ENCODE results near the gene CCDC14. TPM values are rescaled to one million over a fixed set of nuclear protein-coding genes. Genes with fewer than 3 reads are reported as not detected.

CCDC14 gene
- total RNA-seq, 1 experiment from 2014 or later, result 50.6 TPM

DNA sequence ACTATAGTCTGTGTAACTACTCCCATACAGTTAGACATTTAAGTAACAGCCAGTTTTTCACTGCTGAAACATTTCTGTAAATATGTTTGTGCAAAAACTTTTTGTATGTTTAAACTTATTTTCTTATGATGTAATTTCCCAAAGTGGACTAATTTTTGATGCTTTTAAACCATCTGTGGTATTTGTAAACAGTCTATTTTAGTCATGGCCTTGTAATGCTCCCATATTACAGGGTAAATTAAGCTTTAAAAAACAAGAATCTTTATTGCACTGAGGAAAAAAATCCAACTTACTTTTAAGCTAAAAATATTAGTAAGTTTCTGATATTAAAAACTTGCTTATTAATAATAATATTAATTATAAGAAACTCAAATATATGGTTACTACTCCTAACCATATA is 13.5 kb downstream of the CCDC14 start:
- TF ChIP-seq, protein P1, sequence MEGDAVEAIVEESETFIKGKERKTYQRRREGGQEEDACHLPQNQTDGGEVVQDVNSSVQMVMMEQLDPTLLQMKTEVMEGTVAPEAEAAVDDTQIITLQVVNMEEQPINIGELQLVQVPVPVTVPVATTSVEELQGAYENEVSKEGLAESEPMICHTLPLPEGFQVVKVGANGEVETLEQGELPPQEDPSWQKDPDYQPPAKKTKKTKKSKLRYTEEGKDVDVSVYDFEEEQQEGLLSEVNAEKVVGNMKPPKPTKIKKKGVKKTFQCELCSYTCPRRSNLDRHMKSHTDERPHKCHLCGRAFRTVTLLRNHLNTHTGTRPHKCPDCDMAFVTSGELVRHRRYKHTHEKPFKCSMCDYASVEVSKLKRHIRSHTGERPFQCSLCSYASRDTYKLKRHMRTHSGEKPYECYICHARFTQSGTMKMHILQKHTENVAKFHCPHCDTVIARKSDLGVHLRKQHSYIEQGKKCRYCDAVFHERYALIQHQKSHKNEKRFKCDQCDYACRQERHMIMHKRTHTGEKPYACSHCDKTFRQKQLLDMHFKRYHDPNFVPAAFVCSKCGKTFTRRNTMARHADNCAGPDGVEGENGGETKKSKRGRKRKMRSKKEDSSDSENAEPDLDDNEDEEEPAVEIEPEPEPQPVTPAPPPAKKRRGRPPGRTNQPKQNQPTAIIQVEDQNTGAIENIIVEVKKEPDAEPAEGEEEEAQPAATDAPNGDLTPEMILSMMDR (conservative IDR thresholded peaks at IDR 0.05), result no peak
- no peak for TF ChIP-seq EZH2 (IDR thresholded peaks at IDR 0.05; ENCODE audit: low read depth)
- Histone ChIP-seq H3K27ac (no peak overlapping the region), H3K9me3 (ENCODE audit: insufficient read depth, low read depth) (no peaks in the 10 kb centered on the region; the same call in 1 of the 2 replicates), H3K9me2 (ENCODE audit: insufficient read depth) (no peaks in the 10 kb centered on the region; the same call in 1 of the 2 replicates), H3F3A (ENCODE audit: insufficient read depth, low read depth) (no peaks in the 10 kb centered on the region), H3K36me3 (ENCODE audit: low read depth) (no peaks in the 10 kb centered on the region), H3K27me3 (ENCODE audit: insufficient read depth, low read depth) (no peaks in the 10 kb centered on the region), H3K4me1 (replicated peaks; ENCODE audit: insufficient read depth) (no peaks in the 10 kb centered on the region), H3K79me2 (ENCODE audit: low read depth) (no peaks in the 10 kb centered on the region), H3K4me2 (no peak overlapping the region), H4K20me1 (ENCODE audit: insufficient read depth) (no peaks in the 10 kb centered on the region), H3K4me3 (no peak overlapping the region), H2AFZ (no peak overlapping the region)
- POLR2A ChIA-PET (ENCODE audit: unreplicated experiment), result no interaction called here
- intact Hi-C loops (cut with micrococcal nuclease; ENCODE audit: unreplicated experiment), result no loop called here
- no peak for DNase-seq
- BruUV-seq (replicated peaks), result no TSS peak
- CTCF ChIA-PET, result no interaction called here

DNA sequence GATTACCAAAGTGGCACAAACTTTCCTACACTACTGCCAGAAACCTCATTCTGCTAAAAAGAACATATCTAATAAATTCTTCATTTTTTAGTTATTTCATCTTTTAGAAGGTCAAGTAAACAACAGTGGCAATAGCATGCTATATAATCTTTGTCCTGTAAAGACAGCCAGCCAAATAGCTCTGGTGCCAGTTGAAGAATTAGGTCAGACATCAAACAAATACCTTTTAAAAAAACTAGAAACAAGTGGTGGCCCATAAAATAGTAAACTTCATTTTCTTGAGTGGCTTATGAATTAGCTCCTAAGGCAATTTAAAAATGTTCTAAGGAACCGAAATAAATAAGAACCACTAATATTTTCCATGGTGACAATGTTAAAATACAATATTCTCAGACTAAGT is 19.5 kb downstream of the CCDC14 start:
- H3F3A ChIP-seq (ENCODE audit: insufficient read depth, low read depth), result no peaks in the 10 kb centered on the region
- TF ChIP-seq EZH2 (IDR thresholded peaks at IDR 0.05; ENCODE audit: low read depth), result no peak
- TF ChIP-seq, protein P1 (conservative IDR thresholded peaks at IDR 0.05), result no peak
- H3K4me1 ChIP-seq (replicated peaks; ENCODE audit: insufficient read depth), result no peaks in the 10 kb centered on the region
- H3K9me2 ChIP-seq (ENCODE audit: insufficient read depth), result no peaks in the 10 kb centered on the region
- no peaks in the 10 kb centered on the region for H3K9me3 ChIP-seq (ENCODE audit: insufficient read depth, low read depth)
- H4K20me1 ChIP-seq (ENCODE audit: insufficient read depth), result no peaks in the 10 kb centered on the region
- no peak overlapping the region for H2AFZ ChIP-seq
- H3K36me3 ChIP-seq (ENCODE audit: low read depth), result peaks cover 7% of the 10 kb centered on the region
- no peak overlapping the region for H3K4me3 ChIP-seq
- DNase-seq, result no peak
- BruUV-seq (replicated peaks), result no TSS peak
- H3K27ac ChIP-seq, result no peak overlapping the region
- ChIA-PET CTCF (interaction anchor here (0.6 kb wide), 1 partner anchor 124 kb away, joined by 3 read pairs; no protein-coding TSS in a partner anchor), POLR2A (ENCODE audit: unreplicated experiment) (no interaction called here)
- no peaks in the 10 kb centered on the region for H3K27me3 ChIP-seq (ENCODE audit: insufficient read depth, low read depth)
- H3K79me2 ChIP-seq (ENCODE audit: low read depth), result no peaks in the 10 kb centered on the region
- intact Hi-C loops (cut with micrococcal nuclease; ENCODE audit: unreplicated experiment), result no loop called here
- no peak overlapping the region for H3K4me2 ChIP-seq

DNA sequence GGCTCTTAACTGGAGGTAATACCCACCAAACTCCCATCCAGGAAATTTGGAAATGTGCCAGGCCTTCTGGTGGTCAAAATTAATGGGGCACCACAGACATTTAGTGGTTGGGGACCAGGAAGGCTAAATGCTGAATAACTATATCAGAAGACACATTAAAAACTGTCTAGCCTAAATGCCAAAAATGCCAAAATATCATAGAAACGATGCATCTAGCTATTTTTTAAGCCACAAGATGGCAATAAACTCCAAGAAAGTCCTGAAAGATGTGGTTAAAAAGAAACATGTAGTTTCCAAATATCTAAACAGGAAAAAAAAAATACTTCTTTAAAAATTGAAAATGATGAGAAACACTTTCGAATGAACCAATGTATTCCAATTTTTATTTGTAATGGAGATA is 19.9 kb downstream of the CCDC14 start:
- TF ChIP-seq, protein P1 (conservative IDR thresholded peaks at IDR 0.05), result peak; percentile 18; the same call in 1 of the 2 replicates
- TF ChIP-seq EZH2 (IDR thresholded peaks at IDR 0.05; ENCODE audit: low read depth), result no peak
- H3F3A ChIP-seq (ENCODE audit: insufficient read depth, low read depth), result no peaks in the 10 kb centered on the region
- no peaks in the 10 kb centered on the region for H3K4me1 ChIP-seq (replicated peaks; ENCODE audit: insufficient read depth)
- POLR2A ChIA-PET (ENCODE audit: unreplicated experiment), result no interaction called here
- no peaks in the 10 kb centered on the region for H3K9me2 ChIP-seq (ENCODE audit: insufficient read depth)
- H3K9me3 ChIP-seq (ENCODE audit: insufficient read depth, low read depth), result no peaks in the 10 kb centered on the region
- H3K27ac ChIP-seq, result no peak overlapping the region
- no peaks in the 10 kb centered on the region for H3K79me2 ChIP-seq (ENCODE audit: low read depth)
- H3K4me3 ChIP-seq, result no peak overlapping the region
- DNase-seq, result no peak
- no TSS peak for BruUV-seq (replicated peaks)
- H4K20me1 ChIP-seq (ENCODE audit: insufficient read depth), result no peaks in the 10 kb centered on the region
- intact Hi-C loops (cut with micrococcal nuclease; ENCODE audit: unreplicated experiment), result no loop called here
- no peak overlapping the region for H3K4me2 ChIP-seq
- H3K27me3 ChIP-seq (ENCODE audit: insufficient read depth, low read depth), result no peaks in the 10 kb centered on the region
- peaks cover 7% of the 10 kb centered on the region for H3K36me3 ChIP-seq (ENCODE audit: low read depth)
- H2AFZ ChIP-seq, result no peak overlapping the region
- CTCF ChIA-PET, result interaction anchor here (0.5 to 0.6 kb wide), 2 partner anchors 42 to 300 kb away, joined by 3 read pairs; no protein-coding TSS in a partner anchor

All from PC-9 (cell line).